GM18868 (cell line): ENCODE measurements around the gene IFT81.
"Not testable (repeated sequence)": the region's sequence is repeated elsewhere in the genome, so short reads cannot be mapped to it uniquely, and the experiment has no call there.

ENCODE experiments used
- ATAC-seq: cut with Tn5 transposase; IDR thresholded peaks from one replicate; pipeline ENCODE4 v1.9.1; 2021; ENCODE audit warnings: mild to moderate bottlenecking, moderate library complexity; ENCODE audit not compliant: unreplicated experiment

IFT81 gene

GRCh38 chr12:110244372-110244771 lies 120.2 kb downstream of the IFT81 start:
- no peak for ATAC-seq

GRCh38 chr12:110244829-110245228 lies 120.7 kb downstream of the IFT81 start:
- ATAC-seq: no peak

- ATAC-seq: no peak
Measured at GRCh38 chr12:110245369-110245772, 121.2 kb downstream of the IFT81 start.

GRCh38 chr12:110246636-110247339 lies 122.6 kb downstream of the IFT81 start:
- no peak for ATAC-seq

- no peak for ATAC-seq
Measured at GRCh38 chr12:110247340-110248095, 123.4 kb downstream of the IFT81 start.

GRCh38 chr12:110248096-110248447 lies 123.9 kb downstream of the IFT81 start:
- ATAC-seq: no peak

- ATAC-seq: no peak
Measured at GRCh38 chr12:110249105-110249504, 124.9 kb downstream of the IFT81 start.

GRCh38 chr12:110249716-110250225 lies 125.6 kb downstream of the IFT81 start:
- no peak for ATAC-seq

GRCh38 chr12:110251381-110251780 lies 127.2 kb downstream of the IFT81 start:
- ATAC-seq: no peak

GRCh38 chr12:110252716-110253115 lies 128.6 kb downstream of the IFT81 start:
- ATAC-seq: no peak

GRCh38 chr12:110253176-110253575 lies 129.0 kb downstream of the IFT81 start:
- no peak for ATAC-seq

- ATAC-seq: no peak
Measured at GRCh38 chr12:110254971-110255540, 130.9 kb downstream of the IFT81 start.

- not testable (repeated sequence) for ATAC-seq
Measured at GRCh38 chr12:110255890-110256456, 131.8 kb downstream of the IFT81 start.

GRCh38 chr12:110256780-110257431 lies 132.7 kb downstream of the IFT81 start:
- ATAC-seq: no peak

GRCh38 chr12:110258466-110258865 lies 134.3 kb downstream of the IFT81 start:
- ATAC-seq: no peak

- no peak for ATAC-seq
Measured at GRCh38 chr12:110262442-110263388, 138.6 kb downstream of the IFT81 start.

- ATAC-seq: no peak
Measured at GRCh38 chr12:110266381-110266960, 142.3 kb downstream of the IFT81 start.

GRCh38 chr12:110266980-110267620 lies 142.9 kb downstream of the IFT81 start:
- ATAC-seq: no peak
